NCI-H446 (cell line): ENCODE results near the gene MECR.
"Not testable (repeated sequence)": the region's sequence is repeated elsewhere in the genome, so short reads cannot be mapped to it uniquely, and the experiment has no call there.

Experiments used
- DNase-seq, 2 experiments: peaks; one replicate each; lab custom pipeline; 2025; lab: John Stamatoyannopoulos, UW

Gene MECR

GRCh38 chr1:29235955-29236711 lies 5.4 kb upstream of the MECR start, which contains the start of gene PTPRU:
TSS of gene PTPRU (plus strand) at chr1:29236522. CDS start at chr1:29236645, 123 bp downstream.
- peak in 1 of 2 experiments; percentile 82 for DNase-seq

GRCh38 chr1:29234881-29235280 lies 4.1 kb upstream of the MECR start:
- DNase-seq = not testable (repeated sequence)

- no peak for DNase-seq
These were observed 3.7 kb upstream of the MECR start for GRCh38 chr1:29234471-29234870.

GRCh38 chr1:29233693-29234092 lies 3.0 kb upstream of the MECR start:
- no peak for DNase-seq

GRCh38 chr1:29232387-29232786 lies 1.7 kb upstream of the MECR start:
- DNase-seq = no peak

- DNase-seq = no peak
These were observed 556 bp downstream of the MECR start for GRCh38 chr1:29230204-29230552.

GRCh38 chr1:29227511-29227910 lies 3.2 kb downstream of the MECR start:
- no peak for DNase-seq

- DNase-seq = no peak
These were observed 5.4 kb downstream of the MECR start for GRCh38 chr1:29225361-29225760.

- DNase-seq = no peak
These were observed 6.3 kb downstream of the MECR start for GRCh38 chr1:29224356-29224837.

- no peak for DNase-seq
These were observed 7.2 kb downstream of the MECR start for GRCh38 chr1:29223521-29223920.

- no peak for DNase-seq
These were observed 8.0 kb downstream of the MECR start for GRCh38 chr1:29222686-29223085.

- not testable (repeated sequence) for DNase-seq
These were observed 8.5 kb downstream of the MECR start for GRCh38 chr1:29222260-29222659.

GRCh38 chr1:29221296-29221695 lies 9.4 kb downstream of the MECR start:
- DNase-seq = no peak

GRCh38 chr1:29218223-29218622 lies 12.5 kb downstream of the MECR start:
- no peak for DNase-seq

GRCh38 chr1:29217633-29218032 lies 13.1 kb downstream of the MECR start:
- DNase-seq = no peak

- no peak for DNase-seq
These were observed 17.7 kb downstream of the MECR start for GRCh38 chr1:29213055-29213454.

- DNase-seq = peak; percentile 11 to 80
These were observed 19.4 kb downstream of the MECR start for GRCh38 chr1:29211086-29212030.

- DNase-seq = no peak
These were observed 20.3 kb downstream of the MECR start for GRCh38 chr1:29210278-29211085.

- no peak for DNase-seq
These were observed 21.6 kb downstream of the MECR start for GRCh38 chr1:29209173-29209572.

- DNase-seq = no peak
These were observed 22.3 kb downstream of the MECR start for GRCh38 chr1:29208442-29208841.

GRCh38 chr1:29202584-29203340 lies 28.0 kb downstream of the MECR start:
- DNase-seq = peak; percentile 97 to 98
